SK-N-SH (cell line): Measurements from ENCODE around the gene FAM184A. TPM values are rescaled to one million over a fixed set of nuclear protein-coding genes. Genes with fewer than 3 reads are reported as not detected.

Source experiments
- CTCF ChIA-PET: fragments of 300-600, 350-600 bp; formaldehyde crosslinking; extraction: SDS; loops from one replicate; lab custom pipeline; 2021; lab: Yijun Ruan, JAX
- POLR2A ChIA-PET: fragments of 350-600 bp; sonication (Branson Sonifier 250); formaldehyde crosslinking; extraction: SDS; loops from one replicate; lab custom pipeline; 2020; ENCODE audit warnings: antibody characterized with exemption, inconsistent platforms; lab: Yijun Ruan, JAX
- DNase-seq: peaks from one replicate; pipeline ENCODE4 v3.0.0; 2012
- H2AFZ ChIP-seq: fragments of 200-600 bp; sonication (generic); 2 replicates; pipeline ENCODE4 v1.8.1; 2016; ENCODE audit warnings: antibody characterized with exemption, mild to moderate bottlenecking, low read depth
- H3F3A ChIP-seq: fragments of 200-600 bp; sonication (generic); replicated peaks from 2 replicates; pipeline ENCODE3; 2016; ENCODE audit warnings: antibody characterized with exemption, mild to moderate bottlenecking; ENCODE audit not compliant: insufficient read depth
- H3K27ac ChIP-seq, 2 experiments: fragments of 200-500 bp in 1 of 2; fragments of 200-600 bp in 1 of 2; sonication (Bioruptor generic) in 1 of 2; sonication (generic), shearing (Covaris generic) in 1 of 2; 2 replicates each; pipeline versions ENCODE4 v1.5.1 to v1.6.1; 2014 to 2016; ENCODE audit warnings: low read depth in 2 of 2, inconsistent platforms in 1 of 2, low read length in 1 of 2, mild to moderate bottlenecking in 1 of 2, mixed read lengths in 1 of 2
- H3K27me3 ChIP-seq: fragments of 200-600 bp; sonication (generic), shearing (Covaris generic); 2 replicates; pipeline ENCODE4 v1.6.1; 2016; ENCODE audit warnings: mixed run types; ENCODE audit not compliant: insufficient read depth
- H3K36me3 ChIP-seq, 2 experiments: fragments of 200-500 bp in 1 of 2; fragments of 200-600 bp in 1 of 2; sonication (Bioruptor generic) in 1 of 2; sonication (generic) in 1 of 2; replicated peaks in 1 of 2; 2 replicates each; pipeline versions ENCODE3 to v1.5.1; 2014 to 2016; ENCODE audit warnings: low read length in 1 of 2, mild to moderate bottlenecking in 1 of 2; ENCODE audit not compliant: insufficient read depth in 2 of 2, control insufficient read depth in 1 of 2
- H3K4me1 ChIP-seq, 2 experiments: fragments of 200-500 bp in 1 of 2; fragments of 200-600 bp in 1 of 2; sonication (Bioruptor generic) in 1 of 2; sonication (generic), shearing (Covaris generic) in 1 of 2; 2 replicates each; pipeline versions ENCODE4 v1.5.1 to v1.6.1; 2014 to 2016; ENCODE audit warnings: low read depth in 1 of 2, low read length in 1 of 2, mixed run types in 1 of 2; ENCODE audit not compliant: insufficient read depth in 2 of 2, control insufficient read depth in 1 of 2
- H3K4me2 ChIP-seq: fragments of 200-600 bp; sonication (generic), shearing (Covaris generic); 2 replicates; pipeline ENCODE4 v1.6.1; 2017; ENCODE audit warnings: mixed run types
- H3K4me3 ChIP-seq, 2 experiments: fragments of 200-500 bp in 1 of 2; fragments of 200-600 bp in 1 of 2; sonication (Bioruptor generic) in 1 of 2; sonication (generic), shearing (Covaris generic) in 1 of 2; 2 replicates each; pipeline versions ENCODE4 v1.5.1 to v1.8.1; 2014 to 2016; ENCODE audit warnings: low read depth in 2 of 2, inconsistent platforms in 1 of 2, low read length in 1 of 2, mild to moderate bottlenecking in 1 of 2, mixed read lengths in 1 of 2, moderate library complexity in 1 of 2
- H3K79me2 ChIP-seq: fragments of 200-600 bp; sonication (generic); 2 replicates; pipeline ENCODE4 v1.8.1; 2017; ENCODE audit warnings: mild to moderate bottlenecking; ENCODE audit not compliant: insufficient read depth
- H3K9ac ChIP-seq: fragments of 200-600 bp; sonication (generic); 2 replicates; pipeline ENCODE4 v1.6.1; 2017; ENCODE audit warnings: mixed run types
- H3K9me2 ChIP-seq: fragments of 200-600 bp; sonication (generic); 2 replicates; pipeline ENCODE4 v1.6.1; 2017; ENCODE audit warnings: mixed run types
- H3K9me3 ChIP-seq: fragments of 200-600 bp; sonication (generic); 2 replicates; pipeline ENCODE4 v1.6.1; 2017; ENCODE audit warnings: mixed run types, mild to moderate bottlenecking, moderate library complexity
- H4K20me1 ChIP-seq: fragments of 200-600 bp; sonication (generic); 2 replicates; pipeline ENCODE4 v1.6.1; 2017; ENCODE audit warnings: mild to moderate bottlenecking, mixed run types; ENCODE audit not compliant: insufficient read depth
- CHD2 ChIP-seq: fragments of 150-350 bp; IDR thresholded peaks from 2 replicates; pipeline ENCODE4 v1.6.1; 2018; ENCODE audit warnings: low read length; ENCODE audit not compliant: partially characterized antibody
- CTCF ChIP-seq: fragments of 200-600 bp; sonication (generic); IDR thresholded peaks from 2 replicates; pipeline ENCODE4 v1.6.1; 2017; ENCODE audit warnings: antibody characterized with exemption, mild to moderate bottlenecking, moderate library complexity
- EZH2phosphoT487 ChIP-seq: fragments of 200-600 bp; sonication (generic); IDR thresholded peaks from 2 replicates; pipeline ENCODE4 v1.6.1; 2017; ENCODE audit warnings: low read depth, mixed run types, mild to moderate bottlenecking, antibody characterized with exemption, moderate library complexity, borderline replicate concordance
- FOSL2 ChIP-seq: IDR thresholded peaks from 2 replicates; pipeline ENCODE4 v1.4.0; 2012; ENCODE audit warnings: low read depth, mild to moderate bottlenecking, moderate library complexity, borderline replicate concordance
- FOXJ3 ChIP-seq: sonication (generic); formaldehyde crosslinking; IDR thresholded peaks from 2 replicates; pipeline ENCODE4 v1.5.1; 2020; ENCODE audit warnings: mild to moderate bottlenecking, missing genetic modification reagents
- GABPA ChIP-seq: IDR thresholded peaks from 2 replicates; pipeline ENCODE4 v1.4.0; 2012; ENCODE audit warnings: low read depth, mild to moderate bottlenecking
- GATA2 ChIP-seq: sonication (generic); formaldehyde crosslinking; IDR thresholded peaks from 2 replicates; pipeline ENCODE4 v1.5.0; 2020; ENCODE audit warnings: mild to moderate bottlenecking, missing genetic modification reagents
- IRF3 ChIP-seq: fragments of 150-350 bp; IDR thresholded peaks from 2 replicates; pipeline ENCODE4 v1.6.1; 2016; ENCODE audit warnings: mild to moderate bottlenecking, low read depth, low read length
- MAX ChIP-seq: IDR thresholded peaks from 2 replicates; pipeline ENCODE4 v1.4.0; 2012; ENCODE audit warnings: low read depth
- MEF2A ChIP-seq: IDR thresholded peaks from 2 replicates; pipeline ENCODE4 v1.4.0; 2012; ENCODE audit warnings: low read depth, borderline replicate concordance
- MXI1 ChIP-seq: IDR thresholded peaks from 2 replicates; pipeline ENCODE4 v1.6.1; 2012; ENCODE audit warnings: mild to moderate bottlenecking, low read depth, low read length, improper control_type of control experiment
- NFIC ChIP-seq: IDR thresholded peaks from 2 replicates; pipeline ENCODE4 v1.4.0; 2012; ENCODE audit warnings: borderline replicate concordance
- RCOR1 ChIP-seq: fragments of 150-350 bp; IDR thresholded peaks from 2 replicates; pipeline ENCODE4 v1.6.1; 2017; ENCODE audit warnings: antibody characterized with exemption, low read length
- RFX5 ChIP-seq: IDR thresholded peaks from 2 replicates; pipeline ENCODE4 v1.6.1; 2012; ENCODE audit warnings: mild to moderate bottlenecking, improper control_type of control experiment, low read length
- SMC3 ChIP-seq: IDR thresholded peaks from 2 replicates; pipeline ENCODE4 v1.6.1; 2012; ENCODE audit warnings: low read depth, low read length, improper control_type of control experiment
- TAF1 ChIP-seq: IDR thresholded peaks from 2 replicates; pipeline ENCODE4 v1.6.1; 2012; ENCODE audit warnings: low read depth, mild to moderate bottlenecking, low read length, moderate library complexity, borderline replicate concordance
- TEAD4 ChIP-seq: IDR thresholded peaks from 2 replicates; pipeline ENCODE4 v1.4.0; 2012; ENCODE audit warnings: mild to moderate bottlenecking, borderline replicate concordance; ENCODE audit not compliant: insufficient read depth
- USF1 ChIP-seq: IDR thresholded peaks from 2 replicates; pipeline ENCODE4 v1.4.0; 2012; ENCODE audit warnings: low read depth, borderline replicate concordance
- USF2 ChIP-seq: fragments of 150-350 bp; IDR thresholded peaks from 2 replicates; pipeline ENCODE4 v1.6.1; 2017; ENCODE audit warnings: antibody characterized with exemption, low read length, low read depth, borderline replicate concordance
- ZBTB33 ChIP-seq: IDR thresholded peaks from 2 replicates; pipeline ENCODE4 v1.4.0; 2012; ENCODE audit warnings: low read depth, borderline replicate concordance
- WGBS: methylation state at CpG from one replicate; pipeline ENCODE4 v1.1.6; 2017; ENCODE audit warnings: low lambda C conversion rate; 5-methylcytosine and 5-hydroxymethylcytosine counted together
- polyA plus RNA-seq, 3 experiments: library from polyadenylated mRNA; depleted of rRNA; stranded (reverse); fragments of >200 nt; gene quantifications; 2 replicates each; pipeline ENCODE4 v1.2.3, GENCODE V29; 2012

FAM184A gene
- polyA plus RNA-seq, 1 of the 3 experiments (the other 2 are of a cell fraction), result 0.38 TPM

GRCh38 chr6:119052987-119053386, 25.5 kb downstream of the FAM184A start (continued):
- no peak for TF ChIP-seq CTCF
- no peak for TF ChIP-seq TEAD4
- TF ChIP-seq NFIC, result no peak
- no peak for TF ChIP-seq GATA2 (CRISPR knock-in tag)
- no peak for TF ChIP-seq RCOR1
- no peak for TF ChIP-seq USF2
- TF ChIP-seq RFX5, result no peak
- no peak for TF ChIP-seq MAX
- no peak for TF ChIP-seq MEF2A
- no peak for TF ChIP-seq FOXJ3
- TF ChIP-seq IRF3, result no peak
- no peak for TF ChIP-seq TAF1

GRCh38 chr6:119052292-119052889, 26.1 kb downstream of the FAM184A start:
- Histone ChIP-seq H3K4me3 (no peak overlapping the region), H3K27ac (no peak overlapping the region), H3K36me3 (no peaks in the 10 kb centered on the region), H3K4me1 (no peaks in the 10 kb centered on the region), H3K9ac (no peak overlapping the region), H3F3A (no peaks in the 10 kb centered on the region), H3K4me2 (no peak overlapping the region), H3K27me3 (no peaks in the 10 kb centered on the region), H3K79me2 (no peaks in the 10 kb centered on the region), H3K9me3 (no peaks in the 10 kb centered on the region), H4K20me1 (no peaks in the 10 kb centered on the region), H2AFZ (no peak overlapping the region), H3K9me2 (no peaks in the 10 kb centered on the region)
- POLR2A ChIA-PET, result no interaction called here
- TF ChIP-seq EZH2phosphoT487 (no peak), SMC3 (no peak), CHD2 (no peak), RCOR1 (no peak), FOSL2 (no peak), GABPA (no peak), ZBTB33 (no peak), MXI1 (no peak), USF1 (no peak)
- DNase-seq, result no peak
- CTCF ChIA-PET, result interaction anchor here (1.2 kb wide), 1 partner anchor 26 kb away, joined by 3 read pairs; the partner anchor contains the start of gene FAM184A
- WGBS, result 32% methylated on average over 2 of the region's 2 CpGs
